A549 (cell line): ENCODE data around the gene ZNF750. TPM values are rescaled to one million over a fixed set of nuclear protein-coding genes. Genes with fewer than 3 reads are reported as not detected.

ENCODE experiments used
- ATAC-seq, 2 experiments: fragments of 200-7000 bp in 1 of 2; fragments of >200 bp in 1 of 2; cut with Nextera tagmentation in 1 of 2; cut with Tn5 transposase in 1 of 2; 3 replicates each; pipeline versions ENCODE4 v1.8.0 to v1.9.1; 2018 to 2020; ENCODE audit warnings: mild to moderate bottlenecking in 1 of 2, moderate library complexity in 1 of 2
- CTCF ChIA-PET: fragments of 300-600 bp; sonication (Branson Sonifier 250); formaldehyde crosslinking; extraction: SDS; loops from one replicate; lab custom pipeline; 2021; ENCODE audit warnings: antibody characterized with exemption, inconsistent platforms; lab: Yijun Ruan, JAX
- POLR2A ChIA-PET: fragments of 350-600 bp; formaldehyde crosslinking; extraction: SDS; loops from one replicate; lab custom pipeline; 2021; ENCODE audit warnings: antibody characterized with exemption, inconsistent platforms; lab: Yijun Ruan, JAX
- DNase-seq, 2 experiments: peaks; one replicate each; pipeline versions ENCODE4 v3.0.0 to v3.0.0-alpha.2; 2011 to 2016; ENCODE audit warnings: low read depth in 1 of 2, low spot score in 1 of 2
- FAIRE-seq: peaks from 2 replicates; lab custom pipeline; 2011; peaks lifted over from hg19 to GRCh38; lab: Jason Lieb, UNC
- H3K27ac ChIP-seq, 2 experiments: fragments of >200 bp; sonication (Bioruptor Twin); formaldehyde crosslinking; 3 replicates each; pipeline ENCODE4 v1.5.1; 2016 to 2017
- H3K4me1 ChIP-seq: fragments of >200 bp; sonication (Bioruptor Twin); formaldehyde crosslinking; 3 replicates; pipeline ENCODE4 v1.6.1; 2016
- H3K4me2 ChIP-seq: fragments of >200 bp; sonication (Bioruptor Twin); formaldehyde crosslinking; 3 replicates; pipeline ENCODE4 v1.6.1; 2016
- H3K4me3 ChIP-seq: fragments of >200 bp; sonication (Bioruptor Twin); formaldehyde crosslinking; 3 replicates; pipeline ENCODE4 v1.5.1; 2016
- H3K9me3 ChIP-seq: fragments of >200 bp; sonication (Bioruptor Twin); formaldehyde crosslinking; 3 replicates; pipeline ENCODE4 v1.6.1; 2016
- BHLHE40 ChIP-seq: IDR thresholded peaks from 2 replicates; pipeline ENCODE4 v1.6.1; 2012; ENCODE audit warnings: low read depth, low read length, inconsistent platforms
- CHD2 ChIP-seq: fragments of 150-350 bp; IDR thresholded peaks from 2 replicates; pipeline ENCODE4 v1.6.1; 2014; ENCODE audit warnings: low read length; ENCODE audit not compliant: partially characterized antibody
- CHD4 ChIP-seq: fragments of 200-600 bp; sonication (generic); IDR thresholded peaks from 2 replicates; pipeline ENCODE4 v1.6.1; 2016; ENCODE audit warnings: antibody characterized with exemption, mild to moderate bottlenecking, borderline replicate concordance
- E2F6 ChIP-seq: IDR thresholded peaks from 2 replicates; pipeline ENCODE4 v1.6.1; 2012; ENCODE audit warnings: low read depth, borderline replicate concordance
- EHF ChIP-seq: fragments of 250-450 bp; sonication (Bioruptor Pico); IDR thresholded peaks from 2 replicates; pipeline ENCODE4 v1.5.0; 2020; ENCODE audit warnings: mild to moderate bottlenecking
- EHMT2 ChIP-seq: fragments of 200-600 bp; sonication (generic); IDR thresholded peaks from 2 replicates; pipeline ENCODE4 v1.6.1; 2016; ENCODE audit warnings: antibody characterized with exemption, low read depth, mild to moderate bottlenecking, moderate library complexity
- ELK1 ChIP-seq: fragments of 150-350 bp; IDR thresholded peaks from 2 replicates; pipeline ENCODE4 v1.6.1; 2014; ENCODE audit warnings: low read depth, mild to moderate bottlenecking, low read length
- ESRRA ChIP-seq: fragments of 150-350 bp; IDR thresholded peaks from 2 replicates; pipeline ENCODE4 v1.6.1; 2014; ENCODE audit warnings: mild to moderate bottlenecking, low read length, borderline replicate concordance
- FOSL2 ChIP-seq, 2 experiments: fragments of 450-650 bp in 1 of 2; fragments of >200 bp in 1 of 2; sonication (Bioruptor Twin) in 1 of 2; formaldehyde crosslinking; IDR thresholded peaks; 2 replicates each; pipeline versions ENCODE4 v1.5.0 to v1.6.1; 2016 to 2020; ENCODE audit warnings: mild to moderate bottlenecking in 1 of 2, moderate library complexity in 1 of 2
- FOXS1 ChIP-seq: fragments of 250-450 bp; sonication (Bioruptor Pico); IDR thresholded peaks from 2 replicates; pipeline ENCODE4 v1.5.0; 2020; ENCODE audit warnings: mild to moderate bottlenecking, moderate library complexity
- HDAC2 ChIP-seq: fragments of 200-600 bp; sonication (generic); IDR thresholded peaks from 2 replicates; pipeline ENCODE4 v1.6.1; 2016
- HOXA7 ChIP-seq: fragments of 250-450 bp; sonication (Bioruptor Pico); IDR thresholded peaks from 2 replicates; pipeline ENCODE4 v1.5.0; 2020; ENCODE audit warnings: mild to moderate bottlenecking, moderate library complexity
- JUN ChIP-seq, 2 experiments: fragments of >200 bp; sonication (Bioruptor Twin); formaldehyde crosslinking; IDR thresholded peaks; 2 replicates in 1 of 2; 3 replicates in 1 of 2; pipeline ENCODE4 v1.6.1; 2016 to 2017
- KDM1A ChIP-seq: fragments of 200-600 bp; sonication (generic); IDR thresholded peaks from 2 replicates; pipeline ENCODE4 v1.6.1; 2016; ENCODE audit warnings: low read depth, mild to moderate bottlenecking
- MAZ ChIP-seq: fragments of 150-350 bp; IDR thresholded peaks from 2 replicates; pipeline ENCODE4 v1.6.1; 2014; ENCODE audit warnings: antibody characterized with exemption, low read depth, low read length, borderline replicate concordance
- NFE2L2 ChIP-seq: fragments of 150-350 bp; conservative IDR thresholded peaks from 2 replicates; pipeline ENCODE4 v1.6.1; 2014; ENCODE audit warnings: low read length
- NPAS2 ChIP-seq: fragments of 250-450 bp; sonication (Bioruptor Pico); IDR thresholded peaks from 2 replicates; pipeline ENCODE4 v1.8.0; 2022; ENCODE audit warnings: mild to moderate bottlenecking, moderate library complexity, borderline replicate concordance
- NR3C1 ChIP-seq: fragments of >200 bp; sonication (Bioruptor Twin); formaldehyde crosslinking; IDR thresholded peaks from 3 replicates; pipeline ENCODE4 v1.6.1; 2017
- POLR2AphosphoS2 ChIP-seq: conservative IDR thresholded peaks from 2 replicates; pipeline ENCODE4 v1.6.1; 2012; ENCODE audit warnings: low read length, improper control_type of control experiment, inconsistent platforms
- RCOR1 ChIP-seq: fragments of 150-350 bp; IDR thresholded peaks from 2 replicates; pipeline ENCODE4 v1.6.1; 2014; ENCODE audit warnings: antibody characterized with exemption, low read length, low read depth
- SMC3 ChIP-seq: fragments of >200 bp; sonication (Bioruptor Twin); formaldehyde crosslinking; IDR thresholded peaks from 3 replicates; pipeline ENCODE4 v1.6.1; 2018; ENCODE audit warnings: inconsistent platforms
- TP53 ChIP-seq: fragments of 250-450 bp; sonication (Bioruptor Pico); IDR thresholded peaks from 2 replicates; pipeline ENCODE4 v1.5.0; 2021; ENCODE audit warnings: mild to moderate bottlenecking, moderate library complexity
- ZFP36 ChIP-seq: fragments of 450-650 bp; IDR thresholded peaks from 2 replicates; pipeline ENCODE4 v1.6.1; 2014; ENCODE audit warnings: borderline replicate concordance; ENCODE audit not compliant: partially characterized antibody
- ZNF302 ChIP-seq: fragments of 250-450 bp; sonication (Bioruptor Pico); IDR thresholded peaks from 2 replicates; pipeline ENCODE4 v1.9.0; 2021; ENCODE audit warnings: inconsistent platforms, mild to moderate bottlenecking, moderate library complexity
- ZSCAN20 ChIP-seq: fragments of 250-450 bp; sonication (Bioruptor Pico); IDR thresholded peaks from 2 replicates; pipeline ENCODE4 v1.8.0; 2022; ENCODE audit warnings: mild to moderate bottlenecking, moderate library complexity
- WGBS: methylation state at CpG from one replicate; pipeline ENCODE4 v1.1.6; 2017; ENCODE audit errors: missing lambda C conversion rate; 5-methylcytosine and 5-hydroxymethylcytosine counted together
- polyA plus RNA-seq, 4 experiments: library from polyadenylated mRNA; depleted of rRNA in 3 of 4; stranded (reverse); fragments of >200 nt; fragmentation: RNase III in 1 of 4; extraction: RNeasy Plus Mini Kit Qiagen cat#74134 plus additional on column Dnase treatment in 1 of 4; gene quantifications; 2 replicates in 3 of 4; 3 replicates in 1 of 4; pipeline ENCODE4 v1.2.3, GENCODE V29; 2011 to 2017
- TF ChIP-seq, protein P1 (sequence below): fragments of >200 bp; sonication (Bioruptor Twin); formaldehyde crosslinking; IDR thresholded peaks from 2 replicates; pipeline ENCODE4 v1.6.1; 2016

ZNF750 gene
- polyA plus RNA-seq, 2 of the 4 experiments (the other 2 are of a cell fraction): not detected

GRCh38 chr17:82845163-82845807, 5.5 kb upstream of the ZNF750 start:
- 89% methylated on average over 24 of the region's 24 CpGs for WGBS

DNA sequence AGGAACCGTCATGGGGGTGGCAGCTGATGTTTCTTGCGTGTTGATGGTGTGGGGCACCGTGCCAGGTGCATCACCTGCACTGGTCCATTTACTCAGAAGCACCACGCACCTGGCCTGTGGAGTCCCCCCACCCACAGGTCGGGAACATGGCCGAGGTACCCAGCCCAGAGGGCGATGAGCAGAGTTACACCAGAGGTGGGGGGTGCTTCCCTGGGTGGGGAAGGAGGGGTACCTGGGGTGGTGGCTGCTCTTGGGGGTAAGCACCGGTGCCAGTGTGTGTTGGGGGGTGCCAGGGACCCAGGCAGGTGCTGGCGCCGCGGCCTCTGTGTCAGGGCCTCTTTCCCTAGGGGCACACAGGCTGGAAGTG, 5.0 kb upstream of the ZNF750 start:
- DNase-seq: no peak
- Histone ChIP-seq H3K4me2 (no peak overlapping the region), H3K4me1 (no peaks in the 10 kb centered on the region), H3K27ac (no peak overlapping the region), H3K9me3 (no peaks in the 10 kb centered on the region), H3K4me3 (no peak overlapping the region)
- no peak for TF ChIP-seq MAZ
- no peak for TF ChIP-seq ZSCAN20 (CRISPR knock-in tag)
- TF ChIP-seq ZNF302 (CRISPR knock-in tag): no peak
- no peak for TF ChIP-seq BHLHE40
- no peak for TF ChIP-seq CHD4
- no peak for TF ChIP-seq ELK1
- TF ChIP-seq KDM1A: no peak
- TF ChIP-seq ESRRA: no peak
- TF ChIP-seq JUN (IDR thresholded peaks at IDR 0.05): no peak
- TF ChIP-seq RCOR1: no peak
- no peak for TF ChIP-seq TP53 (CRISPR knock-in tag)
- TF ChIP-seq, protein P1, sequence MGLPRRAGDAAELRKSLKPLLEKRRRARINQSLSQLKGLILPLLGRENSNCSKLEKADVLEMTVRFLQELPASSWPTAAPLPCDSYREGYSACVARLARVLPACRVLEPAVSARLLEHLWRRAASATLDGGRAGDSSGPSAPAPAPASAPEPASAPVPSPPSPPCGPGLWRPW: no peak
- TF ChIP-seq ZFP36: no peak
- TF ChIP-seq HDAC2: no peak
- TF ChIP-seq E2F6: no peak
- no peak for TF ChIP-seq EHMT2
- no peak for TF ChIP-seq NPAS2 (CRISPR knock-in tag)
- POLR2A ChIA-PET: no interaction called here
- FAIRE-seq: no peak
- CTCF ChIA-PET: interaction anchor here (1.0 to 1.7 kb wide), 4 partner anchors 8 to 70 kb away, joined by 3 to 6 read pairs (median 4); no protein-coding TSS in a partner anchor
- WGBS: 89% methylated on average over 10 of the region's 11 CpGs
- ATAC-seq: no peak

More at GRCh38 chr17:82845163-82845807, 5.5 kb upstream of the ZNF750 start:
- no peak overlapping the region for H3K4me3 ChIP-seq
- H3K27ac ChIP-seq: no peak overlapping the region
- H3K4me1 ChIP-seq: no peaks in the 10 kb centered on the region
- H3K9me3 ChIP-seq: no peaks in the 10 kb centered on the region
- no peak overlapping the region for H3K4me2 ChIP-seq
- ChIA-PET CTCF (interaction anchor here (1.0 to 1.7 kb wide), 3 partner anchors 9 to 71 kb away, joined by 3 to 4 read pairs (median 4); no protein-coding TSS in a partner anchor), POLR2A (no interaction called here)
- DNase-seq: no peak
- no peak for TF ChIP-seq NPAS2 (CRISPR knock-in tag)
- no peak for TF ChIP-seq E2F6
- TF ChIP-seq MAZ: no peak
- no peak for TF ChIP-seq EHF (CRISPR knock-in tag)
- no peak for TF ChIP-seq JUN (IDR thresholded peaks at IDR 0.05)
- no peak for TF ChIP-seq FOXS1 (CRISPR knock-in tag)
- TF ChIP-seq HDAC2: no peak
- no peak for TF ChIP-seq HOXA7 (CRISPR knock-in tag)
- no peak for TF ChIP-seq NR3C1
- no peak for TF ChIP-seq SMC3
- TF ChIP-seq ELK1: no peak
- no peak for TF ChIP-seq ZFP36
- no peak for TF ChIP-seq FOSL2 (IDR thresholded peaks at IDR 0.05)
- no peak for TF ChIP-seq FOSL2 (CRISPR knock-in tag; IDR thresholded peaks at IDR 0.05)
- TF ChIP-seq RCOR1: no peak
- no peak for TF ChIP-seq NFE2L2
- no peak for TF ChIP-seq TP53 (CRISPR knock-in tag)
- no peak for TF ChIP-seq CHD2
- TF ChIP-seq POLR2AphosphoS2: no peak
- TF ChIP-seq, all 56 proteins: peak for 0
- no peak for FAIRE-seq
- no peak for ATAC-seq
